MV-4-11 (cell line): ENCODE data around the gene UQCRC1.
"Not testable (repeated sequence)": the region's sequence is repeated elsewhere in the genome, so short reads cannot be mapped to it uniquely, and the experiment has no call there.

Experiments
- DNase-seq: peaks from one replicate; lab custom pipeline; 2025; lab: John Stamatoyannopoulos, UW

UQCRC1 gene

GRCh38 chr3:48553886-48554845 is 55.3 kb downstream of the UQCRC1 start:
- DNase-seq: no peak

GRCh38 chr3:48553361-48553760 is 56.1 kb downstream of the UQCRC1 start:
- no peak for DNase-seq

- no peak for DNase-seq
Measured at GRCh38 chr3:48552111-48552951, 57.1 kb downstream of the UQCRC1 start.

GRCh38 chr3:48551651-48552050 is 57.8 kb downstream of the UQCRC1 start:
- DNase-seq: not testable (repeated sequence)
